Muscle of leg (tissue), 11 donors: ENCODE measurements around the gene KIF6. TPM values are rescaled to one million over a fixed set of nuclear protein-coding genes. Genes with fewer than 3 reads are reported as not detected.
A peak's percentile ranks its signal among the peaks of the same experiment; 100 is the strongest.

Source experiments
- DNase-seq: peaks from one replicate; pipeline ENCODE4 v3.0.0; 2013
- H3K27ac ChIP-seq: one replicate; pipeline ENCODE4 v1.5.1; 2013; ENCODE audit warnings: mild to moderate bottlenecking, low read length, control low read depth
- H3K27me3 ChIP-seq: one replicate; pipeline ENCODE4 v1.6.1; 2013; ENCODE audit warnings: low read length; ENCODE audit not compliant: control insufficient read depth, insufficient read depth
- H3K36me3 ChIP-seq: one replicate; pipeline ENCODE4 v1.6.1; 2013; ENCODE audit warnings: low read length; ENCODE audit not compliant: control insufficient read depth, insufficient read depth
- H3K4me1 ChIP-seq: one replicate; pipeline ENCODE4 v1.6.1; 2013; ENCODE audit warnings: low read length; ENCODE audit not compliant: control insufficient read depth, insufficient read depth
- H3K4me3 ChIP-seq: one replicate; pipeline ENCODE4 v1.5.1; 2013; ENCODE audit warnings: low read length, control low read depth
- H3K9me3 ChIP-seq: replicated peaks from 2 replicates; pipeline ENCODE4 v1.6.1; 2013; ENCODE audit warnings: low read depth, low read length; ENCODE audit not compliant: control insufficient read depth
- WGBS: methylation state at CpG from one replicate; pipeline ENCODE4 v1.1.5; 2013; ENCODE audit warnings: missing lambda C conversion rate; ENCODE audit not compliant: insufficient coverage; 5-methylcytosine and 5-hydroxymethylcytosine counted together
- polyA plus RNA-seq, 8 donors: library from polyadenylated mRNA; unstranded; fragments of 120-200 nt; gene quantifications; one replicate each; pipeline versions ENCODE4 v1.2.1 to v1.2.3, GENCODE V29; 2013; ENCODE audit warnings: inconsistent platforms in 1 of 8, low replicate concordance in 1 of 8; ENCODE audit not compliant: insufficient read length in 8 of 8, insufficient read depth in 1 of 8
- total RNA-seq: library from RNA; stranded (reverse); fragments of 120-200 nt; gene quantifications from one replicate; pipeline ENCODE4 v1.2.4, GENCODE V29; 2013

Gene KIF6
- total and polyA plus RNA-seq, 9 donors: 0.61 to 1.4 (median 1.1) TPM

DNA sequence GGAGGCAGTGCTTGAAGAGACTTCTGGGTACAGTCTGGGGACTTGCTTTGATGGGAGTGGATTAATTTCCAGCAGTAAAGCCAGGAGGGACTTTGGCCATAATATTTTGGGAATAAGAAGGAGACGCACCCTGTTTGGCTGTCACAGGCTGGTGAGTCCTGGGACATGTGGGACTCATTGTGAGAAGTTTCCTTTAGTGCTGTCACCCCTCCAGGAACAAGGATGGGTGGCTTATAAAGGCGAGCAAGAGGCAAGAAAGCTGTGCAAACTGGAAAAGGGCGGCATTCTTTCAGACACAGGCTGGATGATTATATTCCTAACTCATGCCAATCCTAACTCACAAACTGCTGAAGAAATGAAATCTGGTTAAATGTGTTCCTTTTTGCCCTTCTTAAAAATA, 325.2 kb downstream of the KIF6 start:
- no peaks in the 10 kb centered on the region for H3K9me3 ChIP-seq

GRCh38 chr6:39396854-39397253, 328.4 kb downstream of the KIF6 start:
- H3K4me1 ChIP-seq: no peaks in the 10 kb centered on the region
- H3K9me3 ChIP-seq: no peaks in the 10 kb centered on the region
- no peaks in the 10 kb centered on the region for H3K27me3 ChIP-seq
- H3K4me3 ChIP-seq: no peak overlapping the region
- H3K27ac ChIP-seq: no peak overlapping the region
- H3K36me3 ChIP-seq: no peaks in the 10 kb centered on the region
- WGBS: no CpG with 5 or more reads among the region's 5 CpGs
- no peak for DNase-seq

More for the DNA sequence above, 325.2 kb downstream of the KIF6 start:
- Histone ChIP-seq H3K36me3 (no peaks in the 10 kb centered on the region), H3K27ac (no peak overlapping the region), H3K4me1 (no peaks in the 10 kb centered on the region), H3K27me3 (no peaks in the 10 kb centered on the region), H3K4me3 (no peak overlapping the region)
- no peak for DNase-seq
- 78% methylated on average over 1 of the region's 3 CpGs for WGBS

DNA sequence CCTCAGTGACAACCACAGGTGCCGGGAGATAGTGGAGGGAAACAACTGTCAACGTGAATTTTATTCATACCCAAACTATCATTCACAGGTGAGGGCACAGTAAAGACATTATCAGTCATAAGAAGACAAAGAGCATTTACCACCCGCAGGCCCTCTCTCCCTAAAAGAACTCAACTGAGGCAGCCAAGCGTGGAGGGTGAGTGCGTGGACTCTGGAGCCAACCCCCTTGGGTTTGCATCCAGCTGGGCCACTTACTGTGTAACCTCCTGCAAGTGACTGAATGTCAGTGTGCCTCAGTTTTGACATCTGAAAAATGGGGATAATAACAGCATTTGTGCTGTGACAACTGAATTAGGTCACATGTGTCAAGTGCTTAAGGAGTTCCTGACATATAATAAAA, 332.1 kb downstream of the KIF6 start:
- Histone ChIP-seq H3K27me3 (no peaks in the 10 kb centered on the region), H3K27ac (no peak overlapping the region), H3K36me3 (no peaks in the 10 kb centered on the region), H3K9me3 (no peaks in the 10 kb centered on the region), H3K4me3 (no peak overlapping the region), H3K4me1 (no peaks in the 10 kb centered on the region)
- no peak for DNase-seq
- no CpG with 5 or more reads among the region's 5 CpGs for WGBS

DNA sequence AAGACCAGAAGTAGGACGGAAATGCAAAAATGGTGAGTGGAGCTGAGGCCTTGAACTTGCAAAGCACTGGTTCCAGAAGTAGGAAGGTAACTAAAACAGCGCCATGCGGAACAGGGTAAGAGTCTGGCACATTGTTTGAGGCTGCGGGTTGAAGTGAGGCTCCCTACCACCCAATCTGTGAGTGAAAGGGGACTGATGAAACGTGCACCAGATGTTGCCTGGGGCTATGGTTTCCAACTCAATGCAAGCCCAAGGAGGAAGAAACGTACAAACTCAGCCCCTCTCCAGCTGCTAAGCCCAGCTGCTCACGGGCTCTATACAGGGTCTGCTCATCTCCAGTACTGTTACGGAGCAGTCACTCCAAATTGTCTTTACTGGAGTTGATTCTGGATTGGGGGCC, 334.0 kb downstream of the KIF6 start:
- H3K9me3 ChIP-seq: no peaks in the 10 kb centered on the region
- H3K27me3 ChIP-seq: no peaks in the 10 kb centered on the region
- no peaks in the 10 kb centered on the region for H3K4me1 ChIP-seq
- 76% methylated on average over 3 of the region's 8 CpGs for WGBS
- no peaks in the 10 kb centered on the region for H3K36me3 ChIP-seq
- H3K27ac ChIP-seq: no peak overlapping the region
- DNase-seq: no peak
- no peak overlapping the region for H3K4me3 ChIP-seq

DNA sequence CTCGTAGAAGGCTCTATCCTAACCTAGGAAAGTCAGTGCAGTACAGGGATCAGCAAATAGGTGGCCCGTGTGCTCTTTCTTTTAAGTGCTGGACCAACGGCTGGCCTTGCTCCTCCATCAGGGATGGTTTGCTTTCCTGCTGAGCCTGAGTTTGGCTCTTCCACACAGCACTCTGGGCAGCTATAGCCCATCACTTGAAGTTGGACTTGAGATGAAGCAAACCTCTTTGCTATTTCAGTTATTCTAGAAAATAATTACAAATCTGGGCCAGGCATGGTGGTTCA, 335.8 kb downstream of the KIF6 start:
- H3K27me3 ChIP-seq: no peaks in the 10 kb centered on the region
- no peak for DNase-seq
- WGBS: 59% methylated on average over 3 of the region's 3 CpGs
- H3K36me3 ChIP-seq: no peaks in the 10 kb centered on the region
- H3K9me3 ChIP-seq: no peaks in the 10 kb centered on the region
- H3K4me3 ChIP-seq: no peak overlapping the region
- no peak overlapping the region for H3K27ac ChIP-seq
- H3K4me1 ChIP-seq: no peaks in the 10 kb centered on the region

GRCh38 chr6:39388606-39389483, 336.4 kb downstream of the KIF6 start:
- no peaks in the 10 kb centered on the region for H3K4me1 ChIP-seq
- no peaks in the 10 kb centered on the region for H3K36me3 ChIP-seq
- no peaks in the 10 kb centered on the region for H3K27me3 ChIP-seq
- 28% methylated on average over 6 of the region's 12 CpGs for WGBS
- peak overlapping the region; percentile 21 for H3K27ac ChIP-seq
- no peaks in the 10 kb centered on the region for H3K9me3 ChIP-seq
- DNase-seq: peak; percentile 89
- H3K4me3 ChIP-seq: no peak overlapping the region

DNA sequence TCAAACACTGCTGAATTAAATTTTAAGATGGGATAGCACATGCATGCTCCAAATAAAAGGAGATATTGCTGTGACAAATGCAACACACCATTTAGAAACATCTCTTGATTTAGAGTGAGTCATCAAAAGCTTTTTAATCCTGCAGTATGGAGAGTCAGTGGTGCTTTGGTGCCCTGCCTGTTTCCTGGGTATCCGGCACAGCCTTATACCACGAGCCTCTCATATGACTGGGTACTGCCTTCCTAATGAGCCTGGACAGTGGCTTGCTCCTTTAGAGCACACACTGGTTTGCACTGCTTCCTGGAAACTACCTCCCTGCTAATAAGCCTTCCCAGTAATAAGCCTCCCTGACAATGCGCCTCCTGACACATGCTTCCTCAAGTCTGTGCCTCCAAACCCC, 337.4 kb downstream of the KIF6 start:
- H3K36me3 ChIP-seq: no peaks in the 10 kb centered on the region
- no peaks in the 10 kb centered on the region for H3K4me1 ChIP-seq
- H3K4me3 ChIP-seq: no peak overlapping the region
- no peaks in the 10 kb centered on the region for H3K9me3 ChIP-seq
- no peaks in the 10 kb centered on the region for H3K27me3 ChIP-seq
- 69% methylated on average over 3 of the region's 3 CpGs for WGBS
- DNase-seq: peak; percentile 8
- H3K27ac ChIP-seq: no peak overlapping the region

GRCh38 chr6:39386487-39386886, 338.7 kb downstream of the KIF6 start:
- 75% methylated on average over 3 of the region's 3 CpGs for WGBS
- H3K9me3 ChIP-seq: no peaks in the 10 kb centered on the region
- no peaks in the 10 kb centered on the region for H3K27me3 ChIP-seq
- DNase-seq: no peak
- no peak overlapping the region for H3K4me3 ChIP-seq
- H3K4me1 ChIP-seq: no peaks in the 10 kb centered on the region
- H3K27ac ChIP-seq: no peak overlapping the region
- H3K36me3 ChIP-seq: no peaks in the 10 kb centered on the region

GRCh38 chr6:39381550-39382140, 343.6 kb downstream of the KIF6 start:
- H3K4me1 ChIP-seq: peaks cover 2% of the 10 kb centered on the region

GRCh38 chr6:39380837-39381549, 344.2 kb downstream of the KIF6 start:
- Histone ChIP-seq H3K27me3 (no peaks in the 10 kb centered on the region), H3K4me1 (peaks cover 2% of the 10 kb centered on the region), H3K9me3 (no peaks in the 10 kb centered on the region), H3K27ac (no peak overlapping the region), H3K4me3 (no peak overlapping the region), H3K36me3 (no peaks in the 10 kb centered on the region)
- DNase-seq: no peak
- WGBS: 80% methylated on average over 1 of the region's 6 CpGs

More at GRCh38 chr6:39381550-39382140, 343.6 kb downstream of the KIF6 start:
- no peak overlapping the region for H3K27ac ChIP-seq
- H3K4me3 ChIP-seq: no peak overlapping the region
- 100% methylated on average over 1 of the region's 5 CpGs for WGBS
- no peaks in the 10 kb centered on the region for H3K27me3 ChIP-seq
- DNase-seq: no peak
- H3K9me3 ChIP-seq: no peaks in the 10 kb centered on the region
- H3K36me3 ChIP-seq: no peaks in the 10 kb centered on the region
